Endothelial cell (in vitro differentiated cells): ENCODE results near the gene RHOF. TPM values are rescaled to one million over a fixed set of nuclear protein-coding genes. Genes with fewer than 3 reads are reported as not detected.
A peak's percentile ranks its signal among the peaks of the same experiment; 100 is the strongest.

ENCODE experiments used
- DNase-seq: peaks from one replicate; pipeline ENCODE4 v3.0.0; 2021; ENCODE audit warnings: low spot score
- H3K27ac Mint-ChIP-seq: one replicate; pipeline ENCODE4 v1.8.0; 2021; ENCODE audit warnings: mixed read lengths, inconsistent platforms; ENCODE audit not compliant: unreplicated experiment
- H3K27me3 Mint-ChIP-seq: one replicate; pipeline ENCODE4 v1.8.0; 2021; ENCODE audit warnings: mild to moderate bottlenecking, moderate library complexity, mixed read lengths, inconsistent platforms; ENCODE audit not compliant: unreplicated experiment
- H3K36me3 Mint-ChIP-seq: one replicate; pipeline ENCODE4 v1.8.0; 2021; ENCODE audit warnings: mild to moderate bottlenecking, low read depth, mixed read lengths, inconsistent platforms; ENCODE audit not compliant: unreplicated experiment
- H3K4me1 Mint-ChIP-seq: one replicate; pipeline ENCODE4 v1.8.0; 2021; ENCODE audit warnings: mild to moderate bottlenecking, mixed read lengths, inconsistent platforms; ENCODE audit not compliant: unreplicated experiment
- H3K4me3 Mint-ChIP-seq: one replicate; pipeline ENCODE4 v1.8.0; 2021; ENCODE audit warnings: mild to moderate bottlenecking, mixed read lengths, inconsistent platforms; ENCODE audit not compliant: unreplicated experiment
- H3K9me3 Mint-ChIP-seq: one replicate; pipeline ENCODE4 v1.8.0; 2021; ENCODE audit warnings: mixed read lengths, inconsistent platforms; ENCODE audit not compliant: unreplicated experiment
- CTCF ChIP-seq: fragments of 200-600 bp; sonication (generic); IDR thresholded peaks from one replicate; pipeline ENCODE4 v1.5.0; 2021; ENCODE audit warnings: antibody characterized with exemption; ENCODE audit not compliant: unreplicated experiment
- long read RNA-seq: library from polyadenylated mRNA; unstranded; transcript quantifications from one replicate; pipeline ENCODE4 v2.0.0, GENCODE V29; 2020; ENCODE audit not compliant: unreplicated experiment
- total RNA-seq: library from RNA; stranded (reverse); fragmentation: NEBNext Ultra II Directional; extraction: Animal tissue kit (Norgen Biotek cat#: 25700); gene quantifications from one replicate; pipeline ENCODE4 v1.2.1, GENCODE V29; 2021; ENCODE audit not compliant: unreplicated experiment

Gene RHOF
- 25.7 TPM for total RNA-seq
- long read RNA-seq, transcript RHOF-201 (5 exons, 3,009 nt) = major isoform, 8 of 14 reads
- long read RNA-seq, partial matches to known transcripts = 0 of 14 reads
- long read RNA-seq, other reads (novel, unspliced or antisense) = 4 of 14 reads

GRCh38 chr12:121793440-121793837 lies at the start of gene RHOF:
Gene RHOF (minus strand): TSS chr12:121793688. CDS start chr12:121793633, 55 bp downstream.
- Mint-ChIP-seq H3K27me3 (peaks cover 24% of the 10 kb centered on the region), H3K4me1 (peaks cover 40% of the 10 kb centered on the region), H3K4me3 (peak within 1 kb of the TSS; percentile 44), H3K9me3 (no peaks in the 10 kb centered on the region), H3K27ac (peak within 1 kb of the TSS; percentile 59), H3K36me3 (peaks cover 11% of the 10 kb centered on the region)
- peak; percentile 48 for DNase-seq
- TF ChIP-seq CTCF = no peak

GRCh38 chr12:121839993-121840761 lies 46.7 kb upstream of the RHOF start:
- peaks cover 2% of the 10 kb centered on the region for H3K27me3 Mint-ChIP-seq
- DNase-seq = no peak

GRCh38 chr12:121839106-121839992 lies 45.9 kb upstream of the RHOF start:
- peak overlapping the region; percentile 91 for H3K4me3 Mint-ChIP-seq
- TF ChIP-seq CTCF = peak; percentile 28
- H3K4me1 Mint-ChIP-seq = no peaks in the 10 kb centered on the region
- no peaks in the 10 kb centered on the region for H3K36me3 Mint-ChIP-seq
- peak overlapping the region; percentile 36 for H3K27ac Mint-ChIP-seq
- no peaks in the 10 kb centered on the region for H3K9me3 Mint-ChIP-seq
- peaks cover 2% of the 10 kb centered on the region for H3K27me3 Mint-ChIP-seq
- DNase-seq = peak; percentile 100

More at GRCh38 chr12:121839993-121840761, 46.7 kb upstream of the RHOF start:
- Mint-ChIP-seq H3K4me3 (peak overlapping the region; percentile 91), H3K4me1 (no peaks in the 10 kb centered on the region), H3K27ac (peak overlapping the region; percentile 65), H3K36me3 (no peaks in the 10 kb centered on the region), H3K9me3 (no peaks in the 10 kb centered on the region)
- no peak for TF ChIP-seq CTCF

- no peak for DNase-seq
- peaks cover 2% of the 10 kb centered on the region for H3K27me3 Mint-ChIP-seq
- no peaks in the 10 kb centered on the region for H3K9me3 Mint-ChIP-seq
- TF ChIP-seq CTCF = no peak
- H3K4me3 Mint-ChIP-seq = no peak overlapping the region
- no peaks in the 10 kb centered on the region for H3K36me3 Mint-ChIP-seq
- no peaks in the 10 kb centered on the region for H3K4me1 Mint-ChIP-seq
- H3K27ac Mint-ChIP-seq = no peak overlapping the region
Observed at GRCh38 chr12:121838126-121838525, 44.6 kb upstream of the RHOF start.
